ENCODE data around the gene ESRRB.

ESRRB gene

DNA sequence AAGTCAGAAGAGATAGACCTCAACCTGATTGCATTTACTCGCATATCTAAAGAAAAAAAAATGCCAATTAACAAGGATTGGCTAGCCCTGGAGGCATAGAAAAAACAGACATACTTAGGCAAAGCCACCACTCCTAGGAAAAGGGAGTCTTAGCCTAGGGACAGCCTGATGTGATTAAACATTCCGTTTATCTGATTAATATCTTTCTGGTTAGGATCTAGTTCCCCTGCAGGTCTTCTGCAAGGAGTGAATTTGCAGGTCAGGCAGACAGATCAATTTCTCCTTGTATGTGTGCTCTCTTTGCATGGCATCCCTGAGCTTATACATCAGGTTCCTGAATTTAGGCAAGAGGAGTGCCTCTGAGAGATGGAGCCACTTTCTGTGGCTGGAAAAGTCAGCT is 70.5 kb downstream of the ESRRB start:
- DNase-seq (ENCODE audit: low read depth in 1 of 2, low spot score in 1 of 2), result no peak

GRCh38 chr14:76446921-76447320 is 71.0 kb downstream of the ESRRB start:
- DNase-seq (ENCODE audit: low read depth in 1 of 2, low spot score in 1 of 2), result no peak

GRCh38 chr14:76450476-76450875 is 74.5 kb downstream of the ESRRB start:
- no peak for DNase-seq (ENCODE audit: low read depth in 1 of 2, low spot score in 1 of 2)

DNA sequence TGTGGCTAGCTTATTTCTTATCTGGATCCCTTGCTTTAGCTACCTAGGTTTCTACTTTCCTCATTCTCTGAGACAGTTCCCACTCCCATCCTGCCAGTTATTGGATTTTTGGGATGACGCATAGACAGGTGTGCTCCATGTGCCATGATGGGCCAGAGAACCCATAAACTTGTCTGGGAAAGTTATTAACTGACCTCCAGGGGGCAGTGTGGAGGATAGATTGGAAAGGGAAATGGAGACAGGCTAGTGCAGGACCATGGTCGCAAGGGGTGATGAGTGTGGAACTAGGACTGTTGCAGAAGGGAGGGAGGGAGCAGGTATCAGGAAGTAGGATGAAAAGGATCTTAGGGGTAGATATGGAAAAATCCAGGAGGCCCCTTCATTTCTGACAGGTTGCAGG is 80.3 kb downstream of the ESRRB start:
- no peak for DNase-seq (ENCODE audit: low read depth in 1 of 2, low spot score in 1 of 2)

GRCh38 chr14:76456891-76457586 is 81.1 kb downstream of the ESRRB start:
- no peak for DNase-seq (ENCODE audit: low read depth in 1 of 2, low spot score in 1 of 2)

GRCh38 chr14:76457841-76458240 is 81.9 kb downstream of the ESRRB start:
- DNase-seq (ENCODE audit: low read depth in 1 of 2, low spot score in 1 of 2), result no peak

GRCh38 chr14:76461886-76462285 is 85.9 kb downstream of the ESRRB start:
- DNase-seq (ENCODE audit: low read depth in 1 of 2, low spot score in 1 of 2), result no peak

- DNase-seq (ENCODE audit: low read depth in 1 of 2, low spot score in 1 of 2), result no peak
Observed at GRCh38 chr14:76462330-76462729, 86.4 kb downstream of the ESRRB start.

- no peak for DNase-seq (ENCODE audit: low read depth in 1 of 2, low spot score in 1 of 2)
Observed at GRCh38 chr14:76463105-76463504, 87.2 kb downstream of the ESRRB start.

DNA sequence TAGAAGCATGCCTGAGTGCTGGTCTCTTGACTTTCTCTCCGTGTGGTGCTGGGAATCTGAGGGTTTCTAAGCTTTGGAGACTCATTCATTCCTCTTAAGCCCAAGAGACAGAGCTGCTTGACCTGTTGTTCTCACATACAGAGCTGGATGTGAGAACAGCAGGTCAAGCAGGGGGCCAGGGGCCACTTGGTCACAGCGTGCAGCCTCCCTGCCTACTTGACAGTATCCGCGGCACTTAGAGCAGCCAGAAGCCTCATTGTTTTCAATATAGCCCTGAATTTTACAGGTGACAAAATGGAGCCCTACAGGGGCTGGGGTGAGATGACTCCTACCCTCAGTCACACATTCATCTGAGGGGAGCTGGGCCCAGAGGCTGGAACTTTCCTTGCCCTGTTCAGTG is 88.9 kb downstream of the ESRRB start:
- DNase-seq (ENCODE audit: low read depth in 1 of 2, low spot score in 1 of 2), result no peak

DNA sequence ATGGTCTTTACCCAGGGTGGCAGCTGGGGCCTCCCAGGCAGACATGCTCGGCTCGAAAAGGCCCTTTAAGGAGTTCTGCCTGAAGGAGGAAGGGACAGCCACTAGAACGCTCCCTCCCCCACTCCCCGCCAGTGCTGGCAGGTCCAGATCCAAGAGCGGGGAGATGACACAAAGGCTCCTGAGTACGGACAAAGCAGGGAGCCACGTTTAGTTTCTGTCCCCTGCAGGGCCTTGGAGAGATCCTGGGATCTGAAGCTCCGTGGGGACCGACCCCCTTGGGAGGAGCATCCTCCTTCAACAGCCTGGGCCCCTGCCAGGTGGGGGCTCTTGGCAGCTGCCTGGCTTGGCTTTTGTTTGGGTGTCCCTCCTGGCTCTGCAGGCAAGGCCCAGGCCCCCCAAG is 89.7 kb downstream of the ESRRB start:
- no peak for DNase-seq (ENCODE audit: low read depth in 1 of 2, low spot score in 1 of 2)

DNA sequence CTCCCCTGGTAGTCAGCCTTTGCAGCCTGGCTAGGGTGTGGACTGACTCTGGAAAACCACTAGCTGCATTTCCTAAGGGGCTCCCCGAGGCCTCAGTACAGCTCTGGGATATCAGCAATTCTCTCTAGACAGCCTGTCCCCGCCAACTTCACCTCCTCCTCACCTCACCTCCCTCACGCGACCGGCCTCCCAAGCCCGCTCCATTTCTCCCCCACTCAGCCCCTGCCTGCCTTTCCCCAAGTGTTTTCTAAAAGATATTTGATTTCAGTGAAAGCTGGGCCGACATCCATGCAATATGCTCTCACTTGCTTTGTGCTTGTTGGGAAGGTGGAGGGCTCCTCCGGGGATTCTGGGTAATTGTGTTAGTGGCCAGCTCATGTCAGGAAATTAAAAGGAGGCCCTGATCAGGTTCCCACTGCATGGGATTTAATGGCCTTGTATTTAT is 91.8 kb downstream of the ESRRB start:
- no peak for DNase-seq (ENCODE audit: low read depth in 1 of 2, low spot score in 1 of 2)

- no peak for DNase-seq (ENCODE audit: low read depth in 1 of 2, low spot score in 1 of 2)
Observed at GRCh38 chr14:76472199-76472723, 96.3 kb downstream of the ESRRB start.

GRCh38 chr14:76473481-76474263 is 97.7 kb downstream of the ESRRB start:
- DNase-seq (ENCODE audit: low read depth in 1 of 2, low spot score in 1 of 2), result no peak

GRCh38 chr14:76480426-76480825 is 104.5 kb downstream of the ESRRB start:
- DNase-seq (ENCODE audit: low read depth in 1 of 2, low spot score in 1 of 2), result no peak

- DNase-seq (ENCODE audit: low read depth in 1 of 2, low spot score in 1 of 2), result no peak
Observed at GRCh38 chr14:76484355-76484754, 108.4 kb downstream of the ESRRB start.

DNA sequence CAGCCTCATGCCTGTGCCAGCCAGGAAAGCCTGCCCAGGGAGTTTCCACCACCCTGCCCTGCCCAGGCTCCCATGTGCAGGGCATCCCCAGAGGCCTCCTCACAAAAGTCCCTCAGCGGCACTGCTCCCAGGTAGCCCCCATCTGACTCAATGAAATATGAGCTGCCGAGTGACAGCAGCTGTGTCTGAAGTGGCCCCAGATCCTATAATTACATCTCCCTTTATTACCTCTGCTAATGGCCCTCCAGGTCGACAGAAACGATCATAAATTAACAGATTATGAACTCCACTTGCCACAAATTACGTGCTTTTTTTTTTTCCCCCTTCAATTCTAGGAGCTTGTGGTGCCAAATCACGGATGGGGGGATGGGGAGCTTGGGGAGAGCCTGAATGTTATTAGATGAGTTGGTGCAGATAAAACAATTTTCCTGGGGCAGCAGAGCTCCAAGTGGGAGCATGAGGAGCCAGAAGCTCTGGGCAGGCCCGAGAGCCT is 110.4 kb downstream of the ESRRB start:
- DNase-seq (ENCODE audit: low read depth in 1 of 2, low spot score in 1 of 2), result no peak

- DNase-seq (ENCODE audit: low read depth in 1 of 2, low spot score in 1 of 2), result no peak
Observed at GRCh38 chr14:76488551-76488950, 112.6 kb downstream of the ESRRB start.

GRCh38 chr14:76489667-76490066 is 113.7 kb downstream of the ESRRB start:
- no peak for DNase-seq (ENCODE audit: low read depth in 1 of 2, low spot score in 1 of 2)

DNA sequence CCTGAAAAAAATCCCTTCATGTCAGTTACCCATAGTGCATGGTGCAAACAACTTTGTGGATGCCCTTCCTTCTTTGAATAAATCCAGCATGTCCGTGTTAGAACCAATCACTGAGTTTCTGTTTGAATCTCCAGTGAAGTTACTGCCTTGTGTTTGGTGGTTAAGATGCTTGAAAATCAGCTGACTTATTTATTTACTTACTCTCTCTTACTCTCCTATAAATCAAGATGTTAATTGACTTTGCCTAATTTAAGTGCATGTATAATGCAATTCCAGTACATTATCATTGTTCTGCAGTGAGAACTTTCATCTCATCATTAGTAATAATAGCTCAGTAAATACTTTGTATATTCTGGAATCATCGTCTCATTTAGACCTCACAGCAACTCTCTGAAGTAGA is 114.2 kb downstream of the ESRRB start:
- no peak for DNase-seq (ENCODE audit: low read depth in 1 of 2, low spot score in 1 of 2)

DNA sequence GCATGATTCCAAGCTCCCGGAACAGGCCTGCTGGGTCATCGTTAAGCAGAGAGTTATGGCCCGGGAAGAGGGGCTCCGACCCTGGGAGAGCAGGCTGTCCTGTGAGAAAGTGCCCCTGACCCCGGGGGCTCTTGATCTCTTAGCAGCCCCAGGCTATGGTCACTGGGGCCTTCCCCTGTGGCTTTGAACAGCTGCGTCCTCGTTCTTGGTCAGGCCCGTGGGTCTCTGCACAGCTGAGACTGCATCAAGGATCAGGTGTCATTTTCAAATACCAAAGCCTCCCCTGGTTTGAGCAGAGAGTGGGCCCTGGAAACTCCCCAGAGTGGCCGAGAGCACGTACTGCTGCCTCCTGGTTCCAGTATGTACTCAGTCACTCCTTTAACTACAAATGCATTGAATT is 114.8 kb downstream of the ESRRB start:
- no peak for DNase-seq (ENCODE audit: low read depth in 1 of 2, low spot score in 1 of 2)

All from stimulated activated CD4-positive, alpha-beta T cell treated with anti-CD3 and anti-CD28 coated beads, Interleukin-15, amount 100 ng/mL, for 1 hour (primary cell).